NCI-H187 (cell line): ENCODE data around the gene SPTBN1.
"Not testable (repeated sequence)": the region's sequence is repeated elsewhere in the genome, so short reads cannot be mapped to it uniquely, and the experiment has no call there.

Experiments
- DNase-seq, 2 experiments: peaks; one replicate each; lab custom pipeline; 2025; lab: John Stamatoyannopoulos, UW

The SPTBN1 gene

GRCh38 chr2:54672590-54673456 is 216.7 kb downstream of the SPTBN1 start:
- no peak for DNase-seq

- DNase-seq, result no peak
Measured at GRCh38 chr2:54673501-54673998, 217.4 kb downstream of the SPTBN1 start.

DNA sequence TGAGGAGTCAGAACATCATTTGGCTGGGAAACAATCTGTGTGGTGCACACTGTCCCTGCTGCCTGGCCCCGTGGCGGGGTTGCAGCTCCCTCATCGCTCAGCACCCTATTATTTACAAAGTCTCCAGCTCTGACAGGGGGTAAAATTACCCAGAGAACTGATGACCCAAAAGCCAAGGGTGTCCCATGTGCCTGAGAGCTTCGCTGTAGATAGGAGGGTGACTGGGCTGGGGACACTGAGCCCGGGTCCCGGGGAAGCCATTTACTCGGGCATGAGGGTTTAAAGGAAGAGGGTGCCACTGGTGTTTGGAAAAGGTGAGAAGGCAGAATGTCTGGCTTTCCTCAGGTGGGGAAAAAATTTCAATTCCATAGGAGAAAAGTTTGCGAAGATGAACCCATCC is 219.2 kb downstream of the SPTBN1 start:
- DNase-seq, result no peak

DNA sequence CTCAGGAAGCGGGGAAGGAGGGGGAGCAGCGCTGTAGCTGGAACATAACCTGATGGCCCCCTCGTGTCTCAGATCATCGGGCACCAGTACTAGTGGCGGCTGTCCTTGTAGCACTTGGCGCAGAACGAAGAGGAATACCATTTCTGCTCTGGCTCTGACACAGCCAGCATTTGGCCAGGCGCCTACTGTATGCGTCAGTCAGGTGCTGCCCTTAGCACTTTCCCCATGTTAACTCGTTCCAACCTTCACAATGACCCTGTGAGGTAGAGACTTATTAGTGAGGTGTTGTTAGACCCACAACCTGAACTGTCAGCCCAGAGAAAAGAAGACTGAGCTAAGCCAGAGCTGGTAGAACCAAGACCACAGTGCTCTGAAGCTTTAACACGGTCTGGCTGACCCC is 219.6 kb downstream of the SPTBN1 start:
- DNase-seq, result no peak

- no peak for DNase-seq
Measured at GRCh38 chr2:54676656-54677055, 220.5 kb downstream of the SPTBN1 start.

DNA sequence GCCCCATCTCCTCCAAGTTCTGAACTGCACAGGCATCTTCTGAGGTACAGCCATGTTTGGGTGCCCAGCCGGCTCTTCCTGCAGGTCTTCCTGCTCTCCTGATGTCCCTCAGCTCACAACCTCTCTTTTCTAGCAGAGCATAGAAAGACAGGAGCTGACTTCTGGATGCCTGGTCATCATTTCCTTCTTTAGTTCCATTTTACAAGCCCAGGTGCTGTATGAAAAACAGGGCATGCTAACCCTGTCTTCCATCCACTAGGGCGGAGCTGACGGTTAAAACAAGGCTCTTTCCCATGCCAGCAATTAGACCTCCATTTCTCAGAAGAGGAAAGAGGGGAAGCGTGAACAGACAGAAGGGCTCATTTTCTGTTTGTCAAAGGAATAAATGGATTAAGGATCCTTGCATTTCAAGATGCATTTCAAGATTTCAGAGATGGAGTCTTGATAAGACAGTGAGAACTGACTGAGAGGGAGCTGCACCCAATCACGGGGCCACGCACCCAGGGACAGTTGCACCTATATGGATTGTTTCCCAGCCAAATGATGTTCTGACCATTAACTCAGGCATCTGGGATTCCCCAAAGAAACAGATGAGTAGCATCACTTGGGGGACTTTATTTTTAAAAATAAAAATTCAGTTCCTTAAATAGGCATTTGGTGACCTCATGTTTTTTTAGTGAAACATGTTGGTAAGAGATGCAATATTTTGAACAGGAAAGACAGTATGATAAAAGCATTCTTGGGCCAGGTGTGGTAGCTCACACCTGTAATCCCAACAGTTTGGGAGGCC is 221.5 kb downstream of the SPTBN1 start:
- DNase-seq, result no peak

DNA sequence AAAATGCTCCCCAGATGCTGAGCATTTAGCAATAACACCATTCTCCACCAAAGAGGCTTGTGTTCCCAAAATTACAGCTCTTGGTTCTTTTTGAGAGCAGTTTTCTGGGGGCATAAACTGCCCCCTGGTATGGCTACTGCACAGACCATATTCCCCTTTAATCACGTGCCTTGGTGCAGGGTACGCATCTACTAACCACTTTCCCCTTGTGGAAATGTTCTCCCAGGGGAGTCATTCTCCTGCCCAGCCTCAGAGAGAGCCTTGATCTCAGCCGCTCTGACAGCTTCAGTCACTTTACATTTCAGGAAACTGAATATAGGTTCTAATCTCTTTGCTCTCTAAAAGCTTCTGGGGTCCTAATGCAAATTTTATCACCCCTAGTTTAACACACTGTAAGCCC is 222.6 kb downstream of the SPTBN1 start:
- peak in 1 of 2 experiments; percentile 21 for DNase-seq

GRCh38 chr2:54680397-54681041 is 224.4 kb downstream of the SPTBN1 start:
- DNase-seq, result no peak

- no peak for DNase-seq
Measured at GRCh38 chr2:54681416-54681815, 225.3 kb downstream of the SPTBN1 start.

- DNase-seq, result no peak
Measured at GRCh38 chr2:54683596-54683995, 227.5 kb downstream of the SPTBN1 start.

- DNase-seq, result no peak
Measured at GRCh38 chr2:54685263-54685775, 229.2 kb downstream of the SPTBN1 start.

DNA sequence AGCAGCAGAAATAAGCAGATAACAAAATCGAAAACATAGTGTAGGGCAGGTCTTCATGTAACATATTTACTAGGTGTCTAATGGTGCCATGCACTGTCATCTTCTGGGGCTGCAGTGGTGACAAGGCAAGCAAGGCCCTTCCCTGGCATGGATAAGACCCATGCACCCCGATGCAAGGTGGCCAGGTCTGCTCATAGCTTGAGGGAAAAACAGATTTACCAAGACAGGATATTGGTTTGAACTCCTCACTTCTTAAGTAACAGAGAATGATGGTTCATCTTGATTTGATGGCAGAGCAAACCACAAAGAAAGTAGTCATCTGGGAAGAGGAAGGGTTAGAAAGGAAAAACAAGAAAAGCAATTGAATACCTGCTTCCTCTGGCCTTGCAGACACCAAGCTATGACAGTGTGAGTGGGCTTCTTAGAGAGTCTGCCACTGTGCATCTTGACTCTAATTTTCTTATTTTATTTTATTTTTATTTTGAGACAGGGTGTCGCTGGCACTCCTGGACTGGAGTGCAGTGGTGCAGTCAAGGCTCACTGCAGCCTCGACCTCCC is 231.5 kb downstream of the SPTBN1 start:
- DNase-seq, result no peak

DNA sequence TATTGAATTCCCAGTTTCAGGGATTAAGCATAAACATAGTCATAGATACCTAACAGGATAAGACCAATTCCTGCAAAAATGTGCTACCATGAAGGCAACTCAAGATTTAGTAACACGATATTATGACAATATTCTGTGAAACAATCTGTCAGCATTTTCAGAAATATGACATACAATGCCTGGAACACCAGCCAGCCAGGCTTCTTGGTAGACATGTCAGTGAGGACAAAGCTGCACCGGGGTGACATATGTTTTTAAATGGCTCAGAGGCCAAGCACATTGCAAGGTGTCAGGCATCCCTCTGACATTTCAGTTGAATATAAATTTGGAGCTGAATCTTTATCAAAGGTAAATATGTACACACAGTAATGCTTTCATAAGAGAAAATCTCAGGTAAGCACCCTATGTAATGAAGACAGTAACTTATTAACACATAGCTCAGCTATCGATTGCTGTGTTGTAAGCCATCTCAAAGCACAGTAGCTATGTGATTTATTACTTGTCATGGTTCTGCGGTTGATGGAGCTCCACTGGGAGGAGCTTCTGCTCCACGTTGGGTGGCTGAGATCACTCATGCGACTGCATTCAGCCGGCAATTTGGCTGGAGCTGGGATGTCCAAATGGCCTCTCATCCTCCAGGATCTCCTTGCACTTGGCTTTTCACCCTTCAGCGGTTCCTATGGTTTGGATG is 235.5 kb downstream of the SPTBN1 start:
- peak; percentile 48 for DNase-seq

- DNase-seq, result no peak
Measured at GRCh38 chr2:54692556-54692955, 236.4 kb downstream of the SPTBN1 start.

DNA sequence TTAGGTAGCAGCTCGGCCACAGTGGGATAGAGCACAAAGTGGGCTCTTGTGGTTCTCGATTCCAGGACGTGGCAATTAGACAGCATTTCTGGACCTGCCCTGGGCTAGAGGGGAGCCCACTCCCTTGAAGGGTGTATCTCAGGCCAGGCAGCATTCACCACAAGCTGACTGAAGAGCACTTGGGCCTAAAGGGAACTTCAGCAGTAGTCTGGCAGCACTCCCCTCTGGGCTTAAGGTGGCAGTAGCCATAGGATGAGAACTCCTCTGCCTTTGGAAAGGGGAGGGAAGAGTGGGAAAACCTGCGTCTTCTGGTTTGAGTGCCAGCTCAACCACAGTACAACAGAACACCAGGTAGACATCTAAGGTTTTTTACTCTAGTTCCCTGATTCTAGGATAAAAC is 239.3 kb downstream of the SPTBN1 start:
- DNase-seq, result no peak

DNA sequence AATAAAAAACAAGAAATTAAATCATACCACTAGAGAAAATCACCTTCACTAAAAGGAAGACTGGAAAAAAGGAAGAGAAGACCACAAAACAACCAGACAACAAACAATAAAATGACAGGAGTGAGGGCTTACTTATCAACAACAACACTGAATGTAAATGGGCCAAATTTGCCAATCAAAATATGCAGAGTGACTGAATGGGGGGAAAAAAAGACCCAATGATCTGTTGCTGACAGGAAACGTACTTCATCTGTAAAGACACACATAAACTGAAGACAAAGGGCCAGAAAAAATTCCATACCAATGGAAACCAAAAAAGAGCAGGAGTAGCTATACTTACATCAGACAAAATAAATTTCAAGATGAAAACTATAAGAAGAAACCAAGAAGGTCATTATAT is 241.8 kb downstream of the SPTBN1 start:
- DNase-seq, result no peak

DNA sequence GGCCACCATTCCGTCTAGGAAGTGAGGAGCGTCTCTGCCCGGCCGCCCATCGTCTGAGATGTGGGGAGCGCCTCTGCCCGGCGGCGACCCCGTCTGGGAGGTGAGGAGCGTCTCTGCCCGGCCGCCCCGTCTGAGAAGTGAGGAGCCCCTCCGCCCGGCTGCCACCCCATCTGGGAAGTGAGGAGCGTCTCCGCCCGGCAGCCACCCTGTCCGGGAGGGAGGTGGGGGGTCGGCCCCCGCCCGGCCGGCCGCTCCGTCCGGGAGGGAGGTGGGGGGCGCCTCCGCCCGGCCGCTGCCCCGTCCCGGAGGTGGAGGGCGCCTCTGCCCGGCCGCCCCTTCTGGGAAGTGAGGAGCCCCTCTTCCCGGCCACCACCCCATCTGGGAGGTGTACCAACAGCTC is 242.8 kb downstream of the SPTBN1 start:
- DNase-seq, result not testable (repeated sequence)

GRCh38 chr2:54699665-54700064 is 243.5 kb downstream of the SPTBN1 start:
- DNase-seq, result no peak

DNA sequence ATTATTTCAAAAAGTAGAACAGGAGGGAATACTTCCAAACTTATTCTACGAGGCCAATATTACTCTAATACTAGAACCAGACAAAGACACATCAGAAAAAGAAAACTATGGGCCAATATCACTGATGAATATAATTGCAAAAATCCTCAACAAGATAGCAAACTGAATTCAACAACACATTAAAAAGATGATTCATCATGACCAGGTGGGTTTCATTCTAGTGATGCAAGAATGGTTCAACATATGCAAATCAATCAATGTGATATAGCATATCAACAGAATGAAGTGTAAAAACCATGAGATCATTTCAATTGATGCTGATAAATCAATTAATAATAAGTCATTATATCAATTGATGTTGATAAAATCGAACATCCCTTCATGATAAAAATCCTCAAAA is 244.9 kb downstream of the SPTBN1 start:
- no peak for DNase-seq

- DNase-seq, result no peak
Measured at GRCh38 chr2:54704238-54704637, 248.1 kb downstream of the SPTBN1 start.
